GM21515 (cell line): ENCODE results near the gene IFNL1.
"Not testable (repeated sequence)": the region's sequence is repeated elsewhere in the genome, so short reads cannot be mapped to it uniquely, and the experiment has no call there.

Source experiments
- ATAC-seq: cut with Tn5 transposase; IDR thresholded peaks from one replicate; pipeline ENCODE4 v1.9.1; 2021; ENCODE audit not compliant: unreplicated experiment

Gene IFNL1

DNA sequence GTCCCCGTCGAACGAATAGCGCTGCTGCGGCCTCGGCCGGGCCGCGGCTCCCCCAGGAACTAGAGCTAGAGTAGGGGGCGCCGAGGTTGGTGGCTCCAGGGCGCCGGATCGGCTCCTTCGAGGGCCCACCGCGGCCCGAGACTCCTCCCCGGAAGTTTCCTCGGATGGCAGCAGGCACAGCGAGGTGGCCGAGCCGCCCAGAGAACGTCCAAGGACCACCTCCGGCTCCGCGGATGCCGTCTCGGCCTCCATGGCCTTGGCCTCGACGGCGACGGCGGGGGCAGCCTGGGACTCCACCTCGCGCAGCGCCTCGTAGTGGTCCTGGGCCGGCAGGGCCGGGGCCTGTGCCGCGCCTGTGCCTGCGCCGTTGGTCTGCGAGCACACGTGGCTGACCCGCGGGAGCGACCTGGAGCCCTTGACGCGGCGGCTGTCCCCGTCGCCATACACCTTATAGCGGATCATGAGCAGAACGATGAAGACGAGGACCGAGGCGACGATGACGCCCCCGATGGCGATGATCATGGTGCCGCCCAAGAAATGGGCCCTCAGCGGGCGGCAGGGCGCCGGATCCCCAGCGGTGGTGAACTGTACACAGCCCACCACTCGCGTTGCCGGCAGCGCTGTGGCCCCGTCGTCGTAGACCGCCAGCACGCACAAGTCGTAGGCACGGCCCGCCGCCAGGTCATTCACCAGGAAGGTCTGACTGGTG lies 11.8 kb downstream of the IFNL1 start:
- ATAC-seq, result no peak

GRCh38 chr19:39308531-39309304 lies 12.5 kb downstream of the IFNL1 start:
- no peak for ATAC-seq

- ATAC-seq, result not testable (repeated sequence)
Observed at GRCh38 chr19:39309305-39309670, 13.1 kb downstream of the IFNL1 start.

DNA sequence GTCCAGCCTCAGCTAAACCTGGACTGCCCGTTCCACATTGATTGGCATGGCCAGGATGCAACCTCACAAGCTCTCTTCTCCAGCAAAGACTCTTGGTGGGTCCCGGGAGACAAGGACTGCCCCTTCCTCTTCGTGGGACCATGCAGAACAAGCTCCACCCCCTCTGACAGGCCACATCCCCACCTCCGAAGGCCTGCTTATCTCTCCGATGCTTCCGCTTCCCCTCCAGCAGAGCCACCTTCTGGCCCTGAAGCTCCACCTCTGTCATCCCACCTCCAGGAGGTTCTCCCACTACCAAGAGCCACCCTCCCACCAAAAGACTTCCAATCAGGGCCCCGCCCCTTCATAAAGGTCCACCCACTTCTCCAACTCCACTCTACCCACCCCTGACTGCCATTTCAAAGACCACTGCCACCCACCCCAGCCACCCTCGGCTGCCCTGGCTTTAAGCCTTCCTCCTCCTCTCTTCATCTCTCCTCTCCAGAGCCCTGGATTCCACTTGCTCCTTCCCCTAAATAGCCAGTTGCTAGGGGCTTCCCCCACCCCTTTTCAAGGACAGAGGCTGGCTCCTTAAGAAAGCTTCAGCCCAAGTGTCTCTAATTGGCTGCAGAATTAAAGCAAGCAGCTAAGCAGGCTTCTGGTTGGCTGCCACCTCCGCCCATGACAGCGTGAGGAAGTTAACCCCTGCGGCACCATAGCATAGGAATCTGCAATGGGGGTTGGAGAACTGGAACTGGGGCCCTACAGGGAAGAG lies 14.5 kb downstream of the IFNL1 start:
- ATAC-seq, result no peak

DNA sequence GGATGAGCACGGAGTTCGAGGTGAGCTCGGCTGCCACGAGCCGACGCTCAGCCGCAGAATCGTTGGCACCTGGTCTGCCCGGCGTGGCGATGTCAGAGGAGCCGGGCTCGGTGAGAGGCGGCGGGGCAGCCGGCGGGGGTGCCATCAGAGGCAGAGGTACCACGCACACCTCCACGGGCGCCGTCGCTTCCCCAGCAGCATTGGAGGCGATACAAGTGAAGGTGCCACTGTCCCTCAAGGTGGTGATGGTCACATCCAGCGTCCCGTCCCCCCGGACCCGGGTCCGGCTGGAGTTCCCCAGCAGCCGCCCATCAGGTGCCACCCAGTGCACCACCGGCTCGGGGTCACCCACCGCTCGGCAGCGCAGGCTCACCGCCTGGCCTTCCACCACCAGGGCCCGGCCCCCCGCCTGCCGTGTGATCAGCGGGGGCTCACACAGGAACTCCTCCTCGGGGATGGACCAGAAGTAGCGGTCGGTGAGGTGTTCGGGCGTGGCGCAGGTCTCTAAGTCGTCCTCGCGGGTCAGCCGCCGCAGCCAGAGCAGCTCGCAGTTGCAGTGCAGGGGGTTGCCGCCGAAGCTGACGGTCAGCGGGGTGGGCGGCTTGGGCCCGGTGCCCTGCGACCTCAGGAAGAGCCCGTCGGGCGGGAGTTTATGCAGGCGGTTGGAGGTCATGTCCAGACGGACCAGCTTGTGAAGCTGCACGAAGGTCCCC lies 18.0 kb downstream of the IFNL1 start:
- ATAC-seq, result no peak

GRCh38 chr19:39315933-39316332 lies 19.7 kb downstream of the IFNL1 start:
- ATAC-seq, result no peak

- ATAC-seq, result no peak
Observed at GRCh38 chr19:39316627-39317321, 20.6 kb downstream of the IFNL1 start.

- no peak for ATAC-seq
Observed at GRCh38 chr19:39317476-39317875, 21.3 kb downstream of the IFNL1 start.

GRCh38 chr19:39318071-39318470 lies 21.9 kb downstream of the IFNL1 start:
- no peak for ATAC-seq

GRCh38 chr19:39318690-39319089 lies 22.5 kb downstream of the IFNL1 start:
- no peak for ATAC-seq

DNA sequence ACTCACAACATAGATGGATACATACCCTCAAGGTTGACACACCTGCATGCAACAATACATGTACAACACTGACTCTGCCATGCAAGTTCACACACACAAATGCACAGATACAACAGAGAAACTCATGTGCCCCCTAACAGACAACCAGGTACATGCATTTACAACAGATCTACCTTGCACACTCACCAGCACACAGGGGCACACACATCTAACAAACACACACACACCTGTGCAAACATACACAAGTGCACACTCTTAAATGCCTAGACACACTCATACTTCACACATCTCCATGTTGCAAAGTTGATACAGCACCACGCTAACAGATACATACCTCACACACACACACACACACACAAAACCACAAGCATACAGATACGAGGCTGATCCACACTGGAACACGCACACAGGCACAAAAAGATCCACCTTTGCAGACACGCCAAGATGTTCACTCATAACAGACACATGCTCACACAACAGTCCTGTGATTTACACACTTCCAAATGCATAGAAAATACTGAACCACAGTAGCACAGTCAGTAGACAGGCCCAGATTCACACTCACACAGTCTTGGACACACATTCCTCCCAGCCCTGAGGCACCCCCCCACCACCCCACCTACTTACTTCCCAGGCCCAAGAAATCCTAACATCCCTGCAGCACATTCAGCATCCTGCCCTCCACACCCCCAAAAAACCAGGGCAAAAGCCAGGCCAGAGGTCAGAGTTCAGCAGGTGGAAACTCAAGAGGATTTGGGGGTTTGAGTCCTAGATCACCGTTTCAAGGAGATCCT lies 23.1 kb downstream of the IFNL1 start:
- no peak for ATAC-seq

DNA sequence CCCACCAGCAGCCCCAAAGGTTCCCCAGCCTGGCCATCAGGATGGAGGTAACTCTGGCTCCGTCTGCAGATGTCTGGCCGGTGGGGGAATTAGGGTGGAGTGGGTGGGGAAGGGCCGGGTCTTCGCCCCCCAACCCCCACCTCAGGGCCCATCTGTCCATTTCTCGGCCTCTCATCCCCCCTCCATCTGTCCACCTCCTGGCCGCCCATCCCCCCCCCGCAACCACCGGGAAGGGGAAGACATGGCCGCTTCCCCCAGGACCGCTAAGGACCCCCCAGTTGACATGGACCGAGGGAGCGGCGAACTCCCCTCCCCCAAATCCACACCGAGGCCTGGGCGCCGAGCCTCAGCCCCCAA lies 23.7 kb downstream of the IFNL1 start:
- no peak for ATAC-seq

GRCh38 chr19:39321117-39321831 lies 25.1 kb downstream of the IFNL1 start:
- no peak for ATAC-seq

- no peak for ATAC-seq
Observed at GRCh38 chr19:39321832-39322176, 25.6 kb downstream of the IFNL1 start.

DNA sequence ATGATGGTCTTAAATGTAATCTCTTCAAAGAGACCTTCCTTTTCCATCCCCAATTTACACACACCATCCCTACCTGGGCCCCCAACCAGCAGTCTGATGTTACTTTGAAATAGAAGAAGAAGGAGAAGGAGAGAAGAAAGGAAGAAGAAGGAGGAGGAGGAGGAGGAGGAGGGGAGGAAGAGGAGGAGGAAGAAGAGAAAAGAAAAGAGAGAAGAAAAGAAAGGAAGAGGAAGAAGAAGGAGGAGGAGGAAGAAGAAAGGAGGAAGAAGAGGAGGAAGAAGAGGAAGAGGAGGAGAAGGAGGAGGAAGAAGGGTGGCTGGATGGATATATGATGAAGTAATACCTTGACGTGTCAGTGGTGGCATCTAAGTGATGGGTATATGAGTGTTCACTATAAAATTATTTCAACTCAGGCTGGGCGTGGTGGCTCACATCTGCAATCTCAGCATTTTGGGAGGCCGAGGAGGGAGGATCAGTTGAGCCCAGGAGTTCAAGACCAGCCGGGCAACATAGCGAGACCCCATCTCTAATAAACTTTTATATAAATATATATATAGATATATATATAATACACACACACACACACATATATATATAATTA lies 28.1 kb downstream of the IFNL1 start:
- no peak for ATAC-seq

GRCh38 chr19:39325778-39326665 lies 29.8 kb downstream of the IFNL1 start:
- no peak for ATAC-seq

GRCh38 chr19:39327363-39328045 lies 31.3 kb downstream of the IFNL1 start:
- ATAC-seq, result no peak
